Ishikawa (cell line): ENCODE data around the gene SPATA33.

Experiments
- CEBPB ChIP-seq: IDR thresholded peaks from 2 replicates; pipeline ENCODE4 v1.6.1; 2012
- CREB1 ChIP-seq: IDR thresholded peaks from 2 replicates; pipeline ENCODE4 v1.6.1; 2012; ENCODE audit warnings: low read depth
- EGR1 ChIP-seq: IDR thresholded peaks from 2 replicates; pipeline ENCODE4 v1.6.1; 2012
- EP300 ChIP-seq: IDR thresholded peaks from 2 replicates; pipeline ENCODE4 v1.6.1; 2012; ENCODE audit warnings: borderline replicate concordance
- FOXM1 ChIP-seq: IDR thresholded peaks from 2 replicates; pipeline ENCODE4 v1.6.1; 2012; ENCODE audit warnings: low read depth, borderline replicate concordance
- NFIC ChIP-seq: IDR thresholded peaks from 2 replicates; pipeline ENCODE4 v1.6.1; 2012
- RAD21 ChIP-seq: IDR thresholded peaks from 2 replicates; pipeline ENCODE4 v1.6.1; 2012; ENCODE audit warnings: low read depth
- TAF1 ChIP-seq: IDR thresholded peaks from 2 replicates; pipeline ENCODE4 v1.6.1; 2012; ENCODE audit warnings: low read depth, mild to moderate bottlenecking
- TCF12 ChIP-seq: IDR thresholded peaks from 2 replicates; pipeline ENCODE4 v1.6.1; 2012; ENCODE audit warnings: low read depth
- TEAD4 ChIP-seq: IDR thresholded peaks from 2 replicates; pipeline ENCODE4 v1.6.1; 2012
- TF ChIP-seq, protein P1 (sequence below): IDR thresholded peaks from 2 replicates; pipeline ENCODE4 v1.6.1; 2012; ENCODE audit warnings: low read depth, mild to moderate bottlenecking
- TF ChIP-seq, protein P2 (sequence below): IDR thresholded peaks from 2 replicates; pipeline ENCODE4 v1.6.1; 2012

DNA sequence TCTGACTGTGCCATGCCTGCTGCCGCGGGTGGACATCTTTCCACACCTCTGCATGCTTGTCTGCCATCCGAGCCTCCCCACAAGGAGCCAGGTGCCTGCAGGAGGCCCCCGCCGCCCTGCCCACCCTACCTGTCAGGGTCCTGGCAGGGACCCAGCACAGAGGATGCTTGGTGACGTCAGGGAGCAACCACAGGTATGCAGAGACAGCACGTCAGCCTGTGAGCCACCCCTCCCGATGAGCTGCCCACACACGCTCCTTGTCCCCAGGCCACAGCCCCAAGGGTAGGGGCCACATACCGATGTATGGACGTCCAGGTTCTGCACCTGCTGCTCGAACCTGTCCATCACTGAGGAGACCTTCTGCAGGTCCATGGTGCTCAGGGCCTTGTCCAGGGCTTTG, 10.7 kb upstream of the SPATA33 start:
- TF ChIP-seq EGR1 = no peak
- no peak for TF ChIP-seq CEBPB
- no peak for TF ChIP-seq TCF12
- TF ChIP-seq EP300 = no peak
- TF ChIP-seq, protein P1, sequence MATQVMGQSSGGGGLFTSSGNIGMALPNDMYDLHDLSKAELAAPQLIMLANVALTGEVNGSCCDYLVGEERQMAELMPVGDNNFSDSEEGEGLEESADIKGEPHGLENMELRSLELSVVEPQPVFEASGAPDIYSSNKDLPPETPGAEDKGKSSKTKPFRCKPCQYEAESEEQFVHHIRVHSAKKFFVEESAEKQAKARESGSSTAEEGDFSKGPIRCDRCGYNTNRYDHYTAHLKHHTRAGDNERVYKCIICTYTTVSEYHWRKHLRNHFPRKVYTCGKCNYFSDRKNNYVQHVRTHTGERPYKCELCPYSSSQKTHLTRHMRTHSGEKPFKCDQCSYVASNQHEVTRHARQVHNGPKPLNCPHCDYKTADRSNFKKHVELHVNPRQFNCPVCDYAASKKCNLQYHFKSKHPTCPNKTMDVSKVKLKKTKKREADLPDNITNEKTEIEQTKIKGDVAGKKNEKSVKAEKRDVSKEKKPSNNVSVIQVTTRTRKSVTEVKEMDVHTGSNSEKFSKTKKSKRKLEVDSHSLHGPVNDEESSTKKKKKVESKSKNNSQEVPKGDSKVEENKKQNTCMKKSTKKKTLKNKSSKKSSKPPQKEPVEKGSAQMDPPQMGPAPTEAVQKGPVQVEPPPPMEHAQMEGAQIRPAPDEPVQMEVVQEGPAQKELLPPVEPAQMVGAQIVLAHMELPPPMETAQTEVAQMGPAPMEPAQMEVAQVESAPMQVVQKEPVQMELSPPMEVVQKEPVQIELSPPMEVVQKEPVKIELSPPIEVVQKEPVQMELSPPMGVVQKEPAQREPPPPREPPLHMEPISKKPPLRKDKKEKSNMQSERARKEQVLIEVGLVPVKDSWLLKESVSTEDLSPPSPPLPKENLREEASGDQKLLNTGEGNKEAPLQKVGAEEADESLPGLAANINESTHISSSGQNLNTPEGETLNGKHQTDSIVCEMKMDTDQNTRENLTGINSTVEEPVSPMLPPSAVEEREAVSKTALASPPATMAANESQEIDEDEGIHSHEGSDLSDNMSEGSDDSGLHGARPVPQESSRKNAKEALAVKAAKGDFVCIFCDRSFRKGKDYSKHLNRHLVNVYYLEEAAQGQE = no peak
- TF ChIP-seq TAF1 = no peak
- TF ChIP-seq, protein P2, sequence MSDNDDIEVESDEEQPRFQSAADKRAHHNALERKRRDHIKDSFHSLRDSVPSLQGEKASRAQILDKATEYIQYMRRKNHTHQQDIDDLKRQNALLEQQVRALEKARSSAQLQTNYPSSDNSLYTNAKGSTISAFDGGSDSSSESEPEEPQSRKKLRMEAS = no peak
- TF ChIP-seq NFIC = no peak
- TF ChIP-seq RAD21 = no peak
- no peak for TF ChIP-seq CREB1
- no peak for TF ChIP-seq FOXM1
- no peak for TF ChIP-seq TEAD4
